ENCODE results near the gene KIF26B.

DNA sequence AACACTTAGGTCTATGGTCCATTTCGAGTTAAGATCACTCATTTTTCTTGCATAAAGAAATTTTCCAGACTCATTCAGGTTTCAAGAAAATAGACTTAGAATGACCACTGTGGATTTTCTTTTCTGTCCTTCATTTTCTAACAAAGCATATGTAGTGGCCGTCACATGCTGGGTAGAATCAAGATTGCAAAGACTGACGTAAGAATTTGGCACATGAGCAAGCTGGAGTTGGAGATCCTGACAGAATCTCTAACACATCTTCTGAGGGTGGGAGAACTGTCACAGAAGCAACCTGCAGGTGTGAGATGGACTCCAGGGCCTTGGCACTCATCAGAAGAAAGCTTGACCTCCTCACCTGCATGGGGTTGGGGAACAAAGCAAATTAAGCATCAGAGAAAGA lies 28.6 kb downstream of the KIF26B start:
- TF ChIP-seq, protein P1, sequence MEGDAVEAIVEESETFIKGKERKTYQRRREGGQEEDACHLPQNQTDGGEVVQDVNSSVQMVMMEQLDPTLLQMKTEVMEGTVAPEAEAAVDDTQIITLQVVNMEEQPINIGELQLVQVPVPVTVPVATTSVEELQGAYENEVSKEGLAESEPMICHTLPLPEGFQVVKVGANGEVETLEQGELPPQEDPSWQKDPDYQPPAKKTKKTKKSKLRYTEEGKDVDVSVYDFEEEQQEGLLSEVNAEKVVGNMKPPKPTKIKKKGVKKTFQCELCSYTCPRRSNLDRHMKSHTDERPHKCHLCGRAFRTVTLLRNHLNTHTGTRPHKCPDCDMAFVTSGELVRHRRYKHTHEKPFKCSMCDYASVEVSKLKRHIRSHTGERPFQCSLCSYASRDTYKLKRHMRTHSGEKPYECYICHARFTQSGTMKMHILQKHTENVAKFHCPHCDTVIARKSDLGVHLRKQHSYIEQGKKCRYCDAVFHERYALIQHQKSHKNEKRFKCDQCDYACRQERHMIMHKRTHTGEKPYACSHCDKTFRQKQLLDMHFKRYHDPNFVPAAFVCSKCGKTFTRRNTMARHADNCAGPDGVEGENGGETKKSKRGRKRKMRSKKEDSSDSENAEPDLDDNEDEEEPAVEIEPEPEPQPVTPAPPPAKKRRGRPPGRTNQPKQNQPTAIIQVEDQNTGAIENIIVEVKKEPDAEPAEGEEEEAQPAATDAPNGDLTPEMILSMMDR (IDR thresholded peaks at IDR 0.05; ENCODE audit: poor library complexity, severe bottlenecking), result no peak
- no peak for TF ChIP-seq RAD21 (conservative IDR thresholded peaks at IDR 0.05)
- no peak for TF ChIP-seq POLR2AphosphoS5 (IDR thresholded peaks at IDR 0.05)
- TF ChIP-seq EP300 (conservative IDR thresholded peaks at IDR 0.05; ENCODE audit: poor library complexity, severe bottlenecking), result no peak
- TF ChIP-seq TAF1 (IDR thresholded peaks at IDR 0.05; ENCODE audit: low read depth), result no peak
- no peak for TF ChIP-seq MXI1 (conservative IDR thresholded peaks at IDR 0.05; ENCODE audit: poor library complexity, severe bottlenecking)
- no peak for TF ChIP-seq EZH2 (IDR thresholded peaks at IDR 0.05; ENCODE audit: borderline replicate concordance, insufficient read depth, low read length, poor library complexity, severe bottlenecking)
- TF ChIP-seq, protein P2, sequence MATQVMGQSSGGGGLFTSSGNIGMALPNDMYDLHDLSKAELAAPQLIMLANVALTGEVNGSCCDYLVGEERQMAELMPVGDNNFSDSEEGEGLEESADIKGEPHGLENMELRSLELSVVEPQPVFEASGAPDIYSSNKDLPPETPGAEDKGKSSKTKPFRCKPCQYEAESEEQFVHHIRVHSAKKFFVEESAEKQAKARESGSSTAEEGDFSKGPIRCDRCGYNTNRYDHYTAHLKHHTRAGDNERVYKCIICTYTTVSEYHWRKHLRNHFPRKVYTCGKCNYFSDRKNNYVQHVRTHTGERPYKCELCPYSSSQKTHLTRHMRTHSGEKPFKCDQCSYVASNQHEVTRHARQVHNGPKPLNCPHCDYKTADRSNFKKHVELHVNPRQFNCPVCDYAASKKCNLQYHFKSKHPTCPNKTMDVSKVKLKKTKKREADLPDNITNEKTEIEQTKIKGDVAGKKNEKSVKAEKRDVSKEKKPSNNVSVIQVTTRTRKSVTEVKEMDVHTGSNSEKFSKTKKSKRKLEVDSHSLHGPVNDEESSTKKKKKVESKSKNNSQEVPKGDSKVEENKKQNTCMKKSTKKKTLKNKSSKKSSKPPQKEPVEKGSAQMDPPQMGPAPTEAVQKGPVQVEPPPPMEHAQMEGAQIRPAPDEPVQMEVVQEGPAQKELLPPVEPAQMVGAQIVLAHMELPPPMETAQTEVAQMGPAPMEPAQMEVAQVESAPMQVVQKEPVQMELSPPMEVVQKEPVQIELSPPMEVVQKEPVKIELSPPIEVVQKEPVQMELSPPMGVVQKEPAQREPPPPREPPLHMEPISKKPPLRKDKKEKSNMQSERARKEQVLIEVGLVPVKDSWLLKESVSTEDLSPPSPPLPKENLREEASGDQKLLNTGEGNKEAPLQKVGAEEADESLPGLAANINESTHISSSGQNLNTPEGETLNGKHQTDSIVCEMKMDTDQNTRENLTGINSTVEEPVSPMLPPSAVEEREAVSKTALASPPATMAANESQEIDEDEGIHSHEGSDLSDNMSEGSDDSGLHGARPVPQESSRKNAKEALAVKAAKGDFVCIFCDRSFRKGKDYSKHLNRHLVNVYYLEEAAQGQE (IDR thresholded peaks at IDR 0.05; ENCODE audit: borderline replicate concordance), result no peak

Measured in neural cell (in vitro differentiated cells).